Measurements from ENCODE around the gene CREG2.

DNA sequence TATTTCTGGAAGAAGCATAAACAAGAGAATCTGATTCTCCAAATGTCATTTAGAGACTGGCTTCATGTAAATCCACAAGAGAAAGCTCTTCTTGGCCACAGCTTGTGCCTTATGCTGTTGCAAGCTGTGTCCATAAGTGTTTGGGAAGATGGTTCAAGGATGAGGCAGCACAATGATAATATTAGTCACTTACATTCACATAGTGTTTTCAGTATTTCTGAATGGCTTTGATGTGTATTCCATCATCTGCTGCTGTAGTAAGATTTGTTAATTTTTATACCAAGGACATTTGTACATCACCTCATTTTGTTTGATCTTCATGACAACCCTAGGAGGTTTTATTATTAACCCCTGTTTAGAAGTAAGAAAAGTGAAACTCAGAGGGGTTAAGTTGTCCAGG, 29.9 kb downstream of the CREG2 start:
- TF ChIP-seq CTCF (IDR thresholded peaks at IDR 0.05) (no peak), POLR2AphosphoS5 (IDR thresholded peaks at IDR 0.05; ENCODE audit: low read depth, low read length) (no peak), TCF7L2 (IDR thresholded peaks at IDR 0.05; ENCODE audit: low read depth, low read length) (no peak), SIN3A (IDR thresholded peaks at IDR 0.05; ENCODE audit: borderline replicate concordance, insufficient read depth, low read depth, low read length) (no peak)
- TF ChIP-seq, protein P1, sequence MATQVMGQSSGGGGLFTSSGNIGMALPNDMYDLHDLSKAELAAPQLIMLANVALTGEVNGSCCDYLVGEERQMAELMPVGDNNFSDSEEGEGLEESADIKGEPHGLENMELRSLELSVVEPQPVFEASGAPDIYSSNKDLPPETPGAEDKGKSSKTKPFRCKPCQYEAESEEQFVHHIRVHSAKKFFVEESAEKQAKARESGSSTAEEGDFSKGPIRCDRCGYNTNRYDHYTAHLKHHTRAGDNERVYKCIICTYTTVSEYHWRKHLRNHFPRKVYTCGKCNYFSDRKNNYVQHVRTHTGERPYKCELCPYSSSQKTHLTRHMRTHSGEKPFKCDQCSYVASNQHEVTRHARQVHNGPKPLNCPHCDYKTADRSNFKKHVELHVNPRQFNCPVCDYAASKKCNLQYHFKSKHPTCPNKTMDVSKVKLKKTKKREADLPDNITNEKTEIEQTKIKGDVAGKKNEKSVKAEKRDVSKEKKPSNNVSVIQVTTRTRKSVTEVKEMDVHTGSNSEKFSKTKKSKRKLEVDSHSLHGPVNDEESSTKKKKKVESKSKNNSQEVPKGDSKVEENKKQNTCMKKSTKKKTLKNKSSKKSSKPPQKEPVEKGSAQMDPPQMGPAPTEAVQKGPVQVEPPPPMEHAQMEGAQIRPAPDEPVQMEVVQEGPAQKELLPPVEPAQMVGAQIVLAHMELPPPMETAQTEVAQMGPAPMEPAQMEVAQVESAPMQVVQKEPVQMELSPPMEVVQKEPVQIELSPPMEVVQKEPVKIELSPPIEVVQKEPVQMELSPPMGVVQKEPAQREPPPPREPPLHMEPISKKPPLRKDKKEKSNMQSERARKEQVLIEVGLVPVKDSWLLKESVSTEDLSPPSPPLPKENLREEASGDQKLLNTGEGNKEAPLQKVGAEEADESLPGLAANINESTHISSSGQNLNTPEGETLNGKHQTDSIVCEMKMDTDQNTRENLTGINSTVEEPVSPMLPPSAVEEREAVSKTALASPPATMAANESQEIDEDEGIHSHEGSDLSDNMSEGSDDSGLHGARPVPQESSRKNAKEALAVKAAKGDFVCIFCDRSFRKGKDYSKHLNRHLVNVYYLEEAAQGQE (IDR thresholded peaks at IDR 0.05; ENCODE audit: insufficient read depth in 1 of 2, low read depth in 2 of 2, low read length in 1 of 2), result no peak
